HG03342 (cell line): ENCODE measurements around the gene HSPA1B.
"Not testable (repeated sequence)": the region's sequence is repeated elsewhere in the genome, so short reads cannot be mapped to it uniquely, and the experiment has no call there.

ENCODE experiments used
- ATAC-seq: cut with Tn5 transposase; IDR thresholded peaks from one replicate; pipeline ENCODE4 v1.9.1; 2021; ENCODE audit warnings: mild to moderate bottlenecking, moderate library complexity; ENCODE audit not compliant: unreplicated experiment

The HSPA1B gene

GRCh38 chr6:31857774-31858173, 30.2 kb downstream of the HSPA1B start:
- ATAC-seq: not testable (repeated sequence)

GRCh38 chr6:31858707-31859106, 31.2 kb downstream of the HSPA1B start:
- ATAC-seq: no peak

GRCh38 chr6:31859923-31860322, 32.4 kb downstream of the HSPA1B start:
- ATAC-seq: no peak

- no peak for ATAC-seq
Measured at GRCh38 chr6:31860349-31860748, 32.8 kb downstream of the HSPA1B start.

- no peak for ATAC-seq
Measured at GRCh38 chr6:31861150-31861549, 33.6 kb downstream of the HSPA1B start.

- no peak for ATAC-seq
Measured at GRCh38 chr6:31861919-31862343, 34.4 kb downstream of the HSPA1B start.

- ATAC-seq: peak; percentile 89
Measured at GRCh38 chr6:31862344-31863235, 35.1 kb downstream of the HSPA1B start, which contains the start of gene NEU1. Gene NEU1, minus strand, starts transcription at chr6:31862821. Its CDS starts 45 bp downstream, at chr6:31862776.

GRCh38 chr6:31864123-31864562, 36.6 kb downstream of the HSPA1B start:
- not testable (repeated sequence) for ATAC-seq

GRCh38 chr6:31864818-31865204, 37.3 kb downstream of the HSPA1B start:
- ATAC-seq: no peak

GRCh38 chr6:31865205-31866118, 37.9 kb downstream of the HSPA1B start:
- ATAC-seq: no peak

- not testable (repeated sequence) for ATAC-seq
Measured at GRCh38 chr6:31868658-31868971, 41.1 kb downstream of the HSPA1B start.

GRCh38 chr6:31869343-31869742, 41.8 kb downstream of the HSPA1B start:
- ATAC-seq: no peak

GRCh38 chr6:31870385-31870921, 42.9 kb downstream of the HSPA1B start:
- no peak for ATAC-seq

- no peak for ATAC-seq
Measured at GRCh38 chr6:31871046-31871659, 43.6 kb downstream of the HSPA1B start.

GRCh38 chr6:31874084-31874670, 46.6 kb downstream of the HSPA1B start:
- no peak for ATAC-seq

GRCh38 chr6:31874836-31875572, 47.5 kb downstream of the HSPA1B start:
- no peak for ATAC-seq

- no peak for ATAC-seq
Measured at GRCh38 chr6:31875877-31876276, 48.3 kb downstream of the HSPA1B start.

- no peak for ATAC-seq
Measured at GRCh38 chr6:31876357-31876756, 48.8 kb downstream of the HSPA1B start.

GRCh38 chr6:31877125-31877650, 49.6 kb downstream of the HSPA1B start:
- ATAC-seq: no peak
